GM18499 (cell line): ENCODE data around the gene CORO1C.
"Not testable (repeated sequence)": the region's sequence is repeated elsewhere in the genome, so short reads cannot be mapped to it uniquely, and the experiment has no call there.

ENCODE experiments used
- ATAC-seq: cut with Tn5 transposase; IDR thresholded peaks from one replicate; pipeline ENCODE4 v1.9.1; 2021; ENCODE audit warnings: moderate number of reproducible peaks; ENCODE audit not compliant: insufficient read depth, unreplicated experiment

The CORO1C gene

GRCh38 chr12:108731105-108731865 lies at the start of gene CORO1C:
CORO1C (minus strand) TSS chr12:108731518; CDS start chr12:108701318, 30,200 bp downstream.
- ATAC-seq = peak; percentile 75

GRCh38 chr12:108779998-108780688 lies 48.8 kb upstream of the CORO1C start:
- ATAC-seq = no peak

- ATAC-seq = no peak
These were observed 46.7 kb upstream of the CORO1C start for GRCh38 chr12:108778053-108778452.

GRCh38 chr12:108777156-108777555 lies 45.8 kb upstream of the CORO1C start:
- ATAC-seq = no peak

DNA sequence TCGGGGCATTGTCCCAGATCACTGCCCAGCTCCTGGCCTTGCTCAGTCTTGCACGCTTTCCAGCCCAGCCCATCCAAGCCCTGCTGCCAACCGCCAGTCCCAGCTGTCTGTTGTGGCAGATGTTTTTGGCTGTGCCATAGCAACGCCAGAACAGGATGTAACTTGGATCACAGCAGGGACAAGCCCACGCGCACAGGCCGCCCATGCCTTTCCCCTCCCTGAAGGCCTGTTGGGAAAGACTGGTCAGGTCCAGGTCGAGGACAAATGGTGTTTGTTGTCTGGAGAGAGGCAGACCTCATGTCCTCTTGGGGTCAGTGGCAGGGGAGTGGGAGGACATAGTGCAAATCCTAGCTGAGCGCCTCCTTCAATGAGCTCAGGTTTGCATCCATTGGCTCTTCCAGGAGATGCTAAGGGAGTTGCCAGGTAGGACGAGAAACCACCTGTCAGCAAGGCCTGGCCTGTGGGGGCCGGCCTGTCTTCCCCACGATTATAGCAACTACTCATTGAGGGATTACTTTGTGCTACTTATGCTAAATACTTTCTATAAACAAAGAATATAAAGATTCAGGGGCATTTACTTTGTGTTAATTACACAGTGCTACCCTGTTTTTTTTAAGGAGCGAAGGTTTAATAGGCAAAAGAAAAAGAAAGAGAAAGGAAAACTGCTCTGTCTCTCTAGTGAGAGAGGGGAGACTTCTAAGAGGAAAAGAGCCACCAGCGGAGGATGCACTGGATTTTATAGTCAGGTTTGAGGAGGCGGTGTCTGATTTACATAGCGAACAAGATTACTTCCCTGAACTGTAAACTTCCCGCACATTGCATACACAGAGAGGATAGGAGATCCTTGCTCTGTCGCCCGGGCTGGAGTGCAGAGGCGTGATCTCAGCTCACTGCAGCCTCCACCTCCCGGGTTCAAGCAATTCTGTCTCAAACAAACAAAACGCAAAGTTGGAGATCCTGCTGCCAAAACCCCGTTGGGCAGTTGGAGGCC lies 42.8 kb upstream of the CORO1C start:
- ATAC-seq = no peak

- no peak for ATAC-seq
These were observed 41.8 kb upstream of the CORO1C start for GRCh38 chr12:108772891-108773797.

DNA sequence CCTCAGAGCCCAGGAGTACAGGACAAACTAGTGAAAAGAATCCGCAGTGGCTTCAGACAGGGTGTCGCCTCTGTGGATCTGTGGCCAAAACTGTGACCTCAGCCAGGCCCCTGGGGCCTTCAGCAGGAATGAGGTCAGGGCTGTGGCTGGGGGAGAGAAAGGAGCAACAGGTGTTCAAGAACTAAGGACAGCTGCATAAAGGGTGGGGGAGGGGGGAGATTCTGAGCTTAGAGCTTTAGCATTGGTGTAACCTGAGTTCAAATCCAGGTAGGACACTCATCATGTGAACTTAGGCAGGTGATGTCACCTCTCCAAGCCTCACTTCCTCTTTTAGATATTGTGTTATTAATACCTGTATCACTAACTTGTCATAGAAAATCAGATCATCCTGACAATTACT lies 40.9 kb upstream of the CORO1C start:
- ATAC-seq = no peak

DNA sequence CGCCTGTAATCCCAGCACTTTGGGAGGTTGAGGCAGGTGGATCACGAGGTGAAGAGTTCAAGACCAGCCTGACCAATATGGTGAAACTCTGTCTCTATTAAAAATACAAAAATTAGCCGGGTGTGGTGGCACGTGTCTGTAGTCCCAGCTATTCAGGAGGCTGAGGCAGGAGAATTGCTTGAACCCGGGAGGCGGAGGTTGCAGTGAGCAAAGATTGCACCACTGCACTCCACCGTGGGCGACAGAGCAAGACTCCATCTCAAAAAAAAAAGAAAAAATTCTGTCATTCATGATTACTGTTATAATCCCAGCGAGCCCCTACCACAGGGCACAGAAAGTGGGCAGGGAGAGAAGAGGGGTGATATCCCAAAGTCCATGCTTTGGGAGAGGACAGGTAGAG lies 40.5 kb upstream of the CORO1C start:
- not testable (repeated sequence) for ATAC-seq

- no peak for ATAC-seq
These were observed 39.6 kb upstream of the CORO1C start for GRCh38 chr12:108770963-108771362.

DNA sequence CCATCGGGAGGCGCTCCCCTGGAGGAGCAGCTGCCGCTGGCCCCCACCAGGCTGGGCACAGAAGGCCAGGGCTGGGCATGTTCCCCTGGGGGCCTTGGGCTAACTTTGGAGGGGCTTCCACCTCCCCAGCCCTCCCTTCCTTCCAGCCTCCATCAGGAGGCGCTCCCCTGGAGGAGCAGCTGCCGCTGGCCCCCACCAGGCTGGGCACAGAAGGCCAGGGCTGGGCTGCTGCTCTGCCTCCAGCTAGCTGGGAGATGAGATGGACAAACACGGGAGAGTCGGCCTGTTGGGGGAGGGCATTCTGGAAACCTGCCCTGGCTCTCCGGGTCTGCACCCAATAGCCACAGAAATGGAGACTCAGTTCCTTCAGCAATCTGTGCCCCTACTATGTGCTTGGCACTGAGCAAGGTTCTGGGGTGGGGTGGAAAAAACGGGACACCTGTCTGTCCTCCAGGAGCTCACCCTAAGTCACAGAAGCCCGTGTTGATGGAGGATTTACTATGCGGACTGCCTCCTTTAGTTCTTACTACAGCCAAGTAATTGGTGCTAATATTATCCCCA lies 39.0 kb upstream of the CORO1C start:
- no peak for ATAC-seq

DNA sequence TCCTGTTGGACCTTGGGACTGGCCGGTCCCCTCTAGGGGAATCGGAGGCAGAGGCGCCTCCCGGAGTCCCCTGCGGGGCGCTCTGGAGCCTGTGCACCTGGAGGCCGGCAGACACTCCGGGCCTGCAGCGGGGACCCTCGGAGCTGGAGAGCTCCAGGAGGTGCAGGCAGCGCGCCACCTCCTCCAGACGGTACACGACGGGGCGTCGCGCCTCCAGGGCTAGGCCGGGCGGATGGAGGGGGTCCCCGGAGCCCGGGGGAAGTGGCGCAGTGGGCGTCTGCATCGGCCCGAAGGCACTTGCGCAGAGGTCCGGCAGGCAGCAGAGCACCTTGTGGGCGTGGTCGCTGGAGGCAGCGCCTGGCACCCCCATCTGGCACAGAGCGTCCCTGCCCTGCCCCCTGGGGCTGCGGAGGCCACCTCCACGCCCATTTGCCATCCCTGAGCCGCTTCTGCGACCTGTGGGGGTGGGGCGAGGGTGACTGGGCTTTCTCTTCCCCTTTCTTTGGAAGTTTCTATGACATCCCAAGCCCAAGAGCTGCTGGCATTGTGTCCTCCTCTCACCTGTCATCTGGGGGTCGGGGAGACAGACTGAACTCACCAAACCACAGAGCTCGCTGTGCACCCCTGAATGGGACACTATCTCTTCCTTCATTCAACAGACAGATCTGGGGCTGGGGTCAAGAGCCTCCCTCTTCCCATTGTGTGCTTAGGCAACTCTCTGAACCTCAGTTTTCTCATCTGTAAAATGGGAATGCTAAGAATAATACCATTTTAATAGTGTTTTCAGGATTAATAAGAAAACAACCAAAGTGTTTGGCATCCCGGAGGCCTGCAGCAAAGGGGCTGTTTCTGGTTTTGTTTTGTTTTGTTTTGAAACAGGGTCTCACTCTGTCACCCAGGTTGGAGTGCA lies 37.5 kb upstream of the CORO1C start:
- ATAC-seq = no peak

DNA sequence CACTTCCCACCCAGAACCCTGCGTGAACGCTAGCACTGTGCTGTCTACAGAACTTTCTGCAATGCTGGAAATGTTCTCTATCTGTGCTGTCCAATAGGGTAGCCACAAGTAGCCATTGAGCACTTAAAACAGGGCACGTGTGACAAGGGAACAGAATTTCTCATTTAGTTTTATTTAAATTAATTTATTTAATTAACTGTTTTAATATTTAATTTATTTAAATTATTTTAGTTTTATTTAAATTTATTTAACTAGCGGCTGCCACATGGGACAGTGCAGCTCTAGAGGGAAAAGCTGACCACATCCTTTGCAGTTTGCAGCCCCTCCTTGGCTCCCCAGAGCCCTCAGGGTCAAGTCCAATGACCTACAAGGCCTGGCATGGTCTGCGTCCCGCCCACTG lies 35.0 kb upstream of the CORO1C start:
- no peak for ATAC-seq

DNA sequence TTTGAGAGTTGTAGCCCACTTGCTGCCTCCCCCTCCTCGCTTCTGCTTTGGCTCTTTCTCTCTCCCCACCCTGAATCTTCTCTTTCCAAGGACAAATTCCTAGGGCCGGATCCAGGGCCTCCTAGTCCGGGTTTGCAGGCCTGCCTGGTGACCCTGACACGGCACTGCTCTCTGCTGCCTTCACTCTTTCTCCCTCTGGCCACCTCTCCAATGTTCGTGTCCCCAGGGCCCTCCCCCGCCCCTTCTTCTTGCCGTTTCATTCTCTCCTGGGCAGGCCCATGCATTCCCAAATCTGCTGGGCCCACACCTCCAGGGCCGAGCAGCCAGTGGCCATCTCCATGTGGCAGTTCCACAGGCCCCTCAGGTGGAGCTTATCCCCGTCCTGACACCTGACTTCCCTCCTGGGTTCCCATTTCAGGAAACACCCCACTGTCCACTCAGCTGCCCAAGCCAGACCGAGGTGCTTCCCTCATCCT lies 34.0 kb upstream of the CORO1C start:
- no peak for ATAC-seq

- no peak for ATAC-seq
These were observed 33.4 kb upstream of the CORO1C start for GRCh38 chr12:108764540-108765288.

GRCh38 chr12:108761226-108761625 lies 29.9 kb upstream of the CORO1C start:
- ATAC-seq = no peak

DNA sequence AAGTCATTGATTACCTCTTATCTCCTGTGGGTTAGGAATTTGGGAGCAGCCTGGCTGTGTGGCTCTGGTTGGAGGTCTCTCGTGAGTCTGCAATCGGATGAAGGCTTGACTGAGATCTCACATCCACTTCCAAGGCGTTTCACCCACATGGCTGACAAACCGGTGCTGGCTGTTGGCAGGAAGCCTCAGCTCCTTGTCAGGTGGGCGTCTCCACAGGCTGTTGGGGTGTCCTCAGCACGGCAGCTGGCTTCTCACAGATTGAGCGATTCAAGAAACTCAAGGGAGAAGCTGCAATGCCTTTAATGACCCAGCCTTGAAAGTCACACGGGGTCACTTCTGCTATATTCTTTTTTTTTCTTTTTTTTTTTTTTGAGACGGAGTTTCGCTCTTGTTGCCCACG lies 28.6 kb upstream of the CORO1C start:
- no peak for ATAC-seq

DNA sequence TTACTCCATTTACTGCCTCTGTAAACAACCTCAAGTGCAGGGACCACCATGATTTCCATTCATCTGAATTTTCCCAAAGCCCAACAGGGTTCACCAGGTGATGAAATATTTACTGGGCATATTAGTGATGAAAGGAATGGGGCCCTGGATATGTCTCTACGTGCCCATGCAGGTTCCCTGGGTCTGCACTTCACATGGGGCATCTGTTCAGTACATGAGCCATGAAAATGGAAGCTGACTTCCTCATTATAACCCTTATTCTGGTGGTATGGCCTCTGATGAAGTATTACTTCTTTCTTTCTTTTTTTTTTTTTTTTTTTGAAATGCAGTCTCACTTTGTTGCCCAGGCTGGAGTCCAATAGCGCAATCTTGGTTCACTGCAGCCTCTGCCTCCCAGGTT lies 26.5 kb upstream of the CORO1C start:
- no peak for ATAC-seq

GRCh38 chr12:108756421-108756820 lies 25.1 kb upstream of the CORO1C start:
- no peak for ATAC-seq
